MM.1S (cell line): Measurements from ENCODE around the gene KIAA1958.

Source experiments
- DNase-seq: peaks from one replicate; pipeline ENCODE4 v3.0.0-alpha.2; 2015
- H2AFZ ChIP-seq: fragments of 300-600 bp; sonication (generic); 2 replicates; pipeline ENCODE4 v1.6.0; 2016; ENCODE audit warnings: antibody characterized with exemption, low read length
- H3F3A ChIP-seq: fragments of 300-600 bp; sonication (generic); 2 replicates; pipeline ENCODE4 v1.6.1; 2016; ENCODE audit warnings: mild to moderate bottlenecking, antibody characterized with exemption, low read length, moderate library complexity, mixed read lengths; ENCODE audit not compliant: insufficient read depth
- H3K27ac ChIP-seq: fragments of 300-600 bp; sonication (generic); 2 replicates; pipeline ENCODE4 v1.5.1; 2016; ENCODE audit warnings: mild to moderate bottlenecking, low read length
- H3K27me3 ChIP-seq: fragments of 300-600 bp; sonication (generic); replicated peaks from 2 replicates; pipeline ENCODE4 v1.6.0; 2016; ENCODE audit warnings: low read length; ENCODE audit not compliant: insufficient read depth
- H3K36me3 ChIP-seq: fragments of 300-600 bp; sonication (generic); replicated peaks from 2 replicates; pipeline ENCODE4 v1.6.1; 2016; ENCODE audit warnings: mild to moderate bottlenecking, low read length, mixed read lengths; ENCODE audit not compliant: insufficient read depth
- H3K4me1 ChIP-seq: fragments of 300-600 bp; sonication (generic); 2 replicates; pipeline ENCODE4 v1.6.1; 2016; ENCODE audit warnings: low read length, mixed read lengths
- H3K4me2 ChIP-seq: fragments of 300-600 bp; sonication (generic); 2 replicates; pipeline ENCODE4 v1.6.0; 2016; ENCODE audit warnings: low read depth, low read length
- H3K4me3 ChIP-seq: fragments of 300-600 bp; sonication (generic); 2 replicates; pipeline ENCODE4 v1.5.1; 2016; ENCODE audit warnings: low read length, mixed read lengths
- H3K79me2 ChIP-seq: fragments of 300-600 bp; sonication (generic); 2 replicates; pipeline ENCODE4 v1.6.1; 2016; ENCODE audit warnings: mixed run types, low read length, mixed read lengths
- H3K9ac ChIP-seq: fragments of 300-600 bp; sonication (generic); 2 replicates; pipeline ENCODE4 v1.6.1; 2016; ENCODE audit warnings: low read length, mixed read lengths
- H3K9me2 ChIP-seq: fragments of 300-600 bp; sonication (generic); replicated peaks from 2 replicates; pipeline ENCODE4 v1.6.1; 2016; ENCODE audit warnings: mild to moderate bottlenecking, low read length, mixed read lengths; ENCODE audit not compliant: insufficient read depth
- H3K9me3 ChIP-seq: fragments of 300-600 bp; sonication (generic); replicated peaks from 2 replicates; pipeline ENCODE4 v1.6.1; 2016; ENCODE audit warnings: mild to moderate bottlenecking, low read length, mixed read lengths; ENCODE audit not compliant: insufficient read depth
- H4K20me1 ChIP-seq: fragments of 300-600 bp; sonication (generic); 2 replicates; pipeline ENCODE4 v1.6.1; 2016; ENCODE audit warnings: mild to moderate bottlenecking, low read length, moderate library complexity, mixed read lengths; ENCODE audit not compliant: insufficient read depth
- EZH2 ChIP-seq: fragments of 300-600 bp; sonication (generic); optimal IDR thresholded peaks from 2 replicates; pipeline ENCODE3; 2017; ENCODE audit warnings: low read depth, mild to moderate bottlenecking, antibody characterized with exemption, low read length, mixed read lengths
- EZH2phosphoT487 ChIP-seq: fragments of 300-600 bp; sonication (generic); IDR thresholded peaks from 2 replicates; pipeline ENCODE4 v1.6.1; 2018; ENCODE audit warnings: antibody characterized with exemption, low read length
- TF ChIP-seq, protein P1 (sequence below): fragments of 300-600 bp; sonication (generic); IDR thresholded peaks from 2 replicates; pipeline ENCODE4 v1.5.1; 2016; ENCODE audit warnings: antibody characterized with exemption, low read length, mixed read lengths

Gene KIAA1958

DNA sequence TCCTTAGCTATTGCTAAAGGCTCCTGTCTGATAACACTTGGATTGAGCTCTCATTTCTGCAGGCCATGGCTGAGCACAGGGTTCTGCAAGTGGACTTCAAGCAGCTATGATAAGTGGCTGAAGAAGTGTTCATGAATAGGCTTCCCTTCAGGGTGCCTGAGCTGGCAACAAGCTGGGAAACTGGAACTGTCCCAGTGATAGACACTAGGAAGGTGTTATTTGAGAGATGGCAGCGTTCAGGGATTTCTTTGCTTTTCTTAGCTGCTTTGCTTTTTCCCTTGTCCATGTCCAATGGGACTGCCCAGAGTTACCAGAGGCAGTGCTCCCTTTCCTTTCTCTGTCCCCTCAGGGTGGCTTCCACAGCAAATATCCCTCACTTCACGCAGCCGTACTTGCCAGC lies 155.5 kb downstream of the KIAA1958 start:
- no peak for DNase-seq
- Histone ChIP-seq H3K27ac (no peak overlapping the region), H3F3A (no peaks in the 10 kb centered on the region), H3K36me3 (no peaks in the 10 kb centered on the region), H3K9me2 (no peaks in the 10 kb centered on the region), H2AFZ (no peak overlapping the region), H3K27me3 (no peaks in the 10 kb centered on the region), H4K20me1 (no peaks in the 10 kb centered on the region), H3K4me1 (no peaks in the 10 kb centered on the region), H3K4me3 (no peak overlapping the region), H3K9ac (no peak overlapping the region), H3K9me3 (no peaks in the 10 kb centered on the region), H3K79me2 (no peaks in the 10 kb centered on the region), H3K4me2 (no peak overlapping the region)
- TF ChIP-seq, protein P1, sequence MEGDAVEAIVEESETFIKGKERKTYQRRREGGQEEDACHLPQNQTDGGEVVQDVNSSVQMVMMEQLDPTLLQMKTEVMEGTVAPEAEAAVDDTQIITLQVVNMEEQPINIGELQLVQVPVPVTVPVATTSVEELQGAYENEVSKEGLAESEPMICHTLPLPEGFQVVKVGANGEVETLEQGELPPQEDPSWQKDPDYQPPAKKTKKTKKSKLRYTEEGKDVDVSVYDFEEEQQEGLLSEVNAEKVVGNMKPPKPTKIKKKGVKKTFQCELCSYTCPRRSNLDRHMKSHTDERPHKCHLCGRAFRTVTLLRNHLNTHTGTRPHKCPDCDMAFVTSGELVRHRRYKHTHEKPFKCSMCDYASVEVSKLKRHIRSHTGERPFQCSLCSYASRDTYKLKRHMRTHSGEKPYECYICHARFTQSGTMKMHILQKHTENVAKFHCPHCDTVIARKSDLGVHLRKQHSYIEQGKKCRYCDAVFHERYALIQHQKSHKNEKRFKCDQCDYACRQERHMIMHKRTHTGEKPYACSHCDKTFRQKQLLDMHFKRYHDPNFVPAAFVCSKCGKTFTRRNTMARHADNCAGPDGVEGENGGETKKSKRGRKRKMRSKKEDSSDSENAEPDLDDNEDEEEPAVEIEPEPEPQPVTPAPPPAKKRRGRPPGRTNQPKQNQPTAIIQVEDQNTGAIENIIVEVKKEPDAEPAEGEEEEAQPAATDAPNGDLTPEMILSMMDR = no peak
- no peak for TF ChIP-seq EZH2phosphoT487
- no peak for TF ChIP-seq EZH2

DNA sequence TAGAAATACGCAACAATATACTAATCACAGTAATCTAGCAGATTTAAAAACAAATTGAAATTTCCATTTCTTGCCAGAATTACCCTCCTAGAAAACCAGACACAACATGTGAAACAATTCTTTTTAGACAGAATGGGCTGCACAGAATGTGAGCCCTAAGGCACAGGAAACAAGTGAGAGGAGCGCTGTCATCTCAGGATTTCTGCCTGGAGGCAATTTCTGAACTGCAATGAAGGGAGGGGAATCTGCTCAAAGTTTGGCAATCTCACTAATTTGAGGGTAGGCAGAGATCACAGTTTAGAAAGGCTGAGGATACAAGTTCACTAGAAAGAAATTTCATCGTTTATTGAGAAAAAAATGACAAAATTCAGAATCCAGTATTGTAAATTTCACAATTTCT lies 161.0 kb downstream of the KIAA1958 start:
- H3K36me3 ChIP-seq = no peaks in the 10 kb centered on the region
- H3K27ac ChIP-seq = no peak overlapping the region
- H3K4me1 ChIP-seq = no peaks in the 10 kb centered on the region
- no peak overlapping the region for H3K9ac ChIP-seq
- no peaks in the 10 kb centered on the region for H3K9me2 ChIP-seq
- no peak overlapping the region for H3K4me2 ChIP-seq
- no peak overlapping the region for H2AFZ ChIP-seq
- no peaks in the 10 kb centered on the region for H3F3A ChIP-seq
- H3K79me2 ChIP-seq = no peaks in the 10 kb centered on the region
- no peak overlapping the region for H3K4me3 ChIP-seq
- H3K9me3 ChIP-seq = no peaks in the 10 kb centered on the region
- H3K27me3 ChIP-seq = no peaks in the 10 kb centered on the region
- no peak for DNase-seq
- no peaks in the 10 kb centered on the region for H4K20me1 ChIP-seq
- TF ChIP-seq, protein P1 = no peak
- TF ChIP-seq EZH2phosphoT487 (no peak), EZH2 (no peak)

DNA sequence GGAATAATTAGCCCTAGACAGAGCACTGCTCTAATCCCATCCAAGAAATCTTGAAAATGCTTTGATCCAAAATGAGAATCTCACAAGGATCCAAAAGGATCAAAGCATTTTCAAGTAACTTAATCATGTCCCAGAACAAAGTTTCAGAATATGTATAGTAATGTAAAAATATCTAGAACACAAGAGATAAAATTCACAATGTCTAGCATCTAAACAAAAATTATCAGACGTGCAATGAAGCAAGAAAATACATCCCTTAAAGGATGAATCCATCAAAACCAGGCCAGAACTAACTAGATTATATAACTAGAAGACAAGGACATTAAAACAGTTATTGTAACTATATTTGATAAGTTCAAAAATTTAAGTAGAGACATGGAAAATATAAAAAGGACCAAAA lies 162.0 kb downstream of the KIAA1958 start:
- no peak overlapping the region for H3K9ac ChIP-seq
- TF ChIP-seq, protein P1 = no peak
- no peak for TF ChIP-seq EZH2phosphoT487
- TF ChIP-seq EZH2 = no peak

More for the DNA sequence above, 162.0 kb downstream of the KIAA1958 start:
- no peak overlapping the region for H3K4me3 ChIP-seq
- H3K79me2 ChIP-seq = no peaks in the 10 kb centered on the region
- H3F3A ChIP-seq = no peaks in the 10 kb centered on the region
- no peaks in the 10 kb centered on the region for H3K36me3 ChIP-seq
- no peak overlapping the region for H3K4me2 ChIP-seq
- H3K27me3 ChIP-seq = no peaks in the 10 kb centered on the region
- H3K9me2 ChIP-seq = no peaks in the 10 kb centered on the region
- H3K27ac ChIP-seq = no peak overlapping the region
- H2AFZ ChIP-seq = no peak overlapping the region
- H3K9me3 ChIP-seq = no peaks in the 10 kb centered on the region
- no peak for DNase-seq
- no peaks in the 10 kb centered on the region for H3K4me1 ChIP-seq
- no peaks in the 10 kb centered on the region for H4K20me1 ChIP-seq
